H9 (cell line): Measurements from ENCODE around the gene MARK2. TPM values are rescaled to one million over a fixed set of nuclear protein-coding genes. Genes with fewer than 3 reads are reported as not detected.

Experiments
- DNase-seq: peaks from one replicate; pipeline ENCODE4 v3.0.0-alpha.2; 2017
- H2AFZ ChIP-seq: one replicate; pipeline ENCODE4 v1.6.1; 2013; ENCODE audit warnings: mild to moderate bottlenecking, low read length, control low read depth, moderate library complexity
- H2AK5ac ChIP-seq: 2 replicates; pipeline ENCODE4 v1.6.1; 2013; ENCODE audit warnings: low read length, control low read depth, mixed read lengths; ENCODE audit not compliant: insufficient read length
- H2BK120ac ChIP-seq: one replicate; pipeline ENCODE4 v1.6.1; 2013; ENCODE audit warnings: low read depth, mild to moderate bottlenecking, low read length, control low read depth, inconsistent platforms; ENCODE audit not compliant: poor library complexity, severe bottlenecking
- H2BK12ac ChIP-seq: 2 replicates; pipeline ENCODE4 v1.6.1; 2013; ENCODE audit warnings: low read length, control low read depth, mixed read lengths, low read depth; ENCODE audit not compliant: insufficient read length
- H2BK15ac ChIP-seq: 2 replicates; pipeline ENCODE4 v1.6.1; 2013; ENCODE audit warnings: low read depth, low read length, control low read depth
- H2BK20ac ChIP-seq: one replicate; pipeline ENCODE4 v1.6.1; 2013; ENCODE audit warnings: low read depth, mild to moderate bottlenecking, low read length, control low read depth, inconsistent platforms; ENCODE audit not compliant: poor library complexity, severe bottlenecking
- H2BK5ac ChIP-seq: 2 replicates; pipeline ENCODE4 v1.6.1; 2013; ENCODE audit warnings: low read length, control low read depth, mixed read lengths; ENCODE audit not compliant: insufficient read length
- H3K14ac ChIP-seq: 2 replicates; pipeline ENCODE4 v1.6.1; 2013; ENCODE audit warnings: low read length, control low read depth; ENCODE audit not compliant: insufficient read depth
- H3K18ac ChIP-seq: 2 replicates; pipeline ENCODE4 v1.6.1; 2013; ENCODE audit warnings: low read depth, mild to moderate bottlenecking, mixed read lengths, low read length, control low read depth; ENCODE audit not compliant: insufficient read length
- H3K23ac ChIP-seq: 2 replicates; pipeline ENCODE4 v1.6.1; 2013; ENCODE audit warnings: low read length, control low read depth, mixed read lengths, low read depth; ENCODE audit not compliant: insufficient read length
- H3K23me2 ChIP-seq: 2 replicates; pipeline ENCODE4 v1.6.1; 2013; ENCODE audit warnings: low read depth, mild to moderate bottlenecking, mixed read lengths, low read length, control low read depth; ENCODE audit not compliant: insufficient read length, poor library complexity, severe bottlenecking
- H3K27ac ChIP-seq: 2 replicates; pipeline ENCODE4 v1.5.1; 2013; ENCODE audit warnings: low read length, control low read depth, mixed read lengths, low read depth; ENCODE audit not compliant: insufficient read length
- H3K27me3 ChIP-seq: 2 replicates; pipeline ENCODE4 v1.6.1; 2013; ENCODE audit warnings: low read length, control low read depth, inconsistent platforms; ENCODE audit not compliant: insufficient read depth
- H3K4ac ChIP-seq: 2 replicates; pipeline ENCODE4 v1.6.1; 2013; ENCODE audit warnings: low read depth, mild to moderate bottlenecking, control low read depth, inconsistent platforms, low read length, moderate library complexity
- H3K4me1 ChIP-seq: 2 replicates; pipeline ENCODE4 v1.6.1; 2013; ENCODE audit warnings: low read length, control low read depth, inconsistent platforms; ENCODE audit not compliant: insufficient read depth
- H3K4me2 ChIP-seq: 2 replicates; pipeline ENCODE4 v1.6.1; 2013; ENCODE audit warnings: low read length, control low read depth, mixed read lengths; ENCODE audit not compliant: insufficient read length, insufficient read depth
- H3K56ac ChIP-seq: 2 replicates; pipeline ENCODE4 v1.6.1; 2013; ENCODE audit warnings: low read depth, mild to moderate bottlenecking, mixed read lengths, low read length, control low read depth; ENCODE audit not compliant: insufficient read length
- H3K79me1 ChIP-seq: 2 replicates; pipeline ENCODE4 v1.6.1; 2013; ENCODE audit warnings: low read depth, mild to moderate bottlenecking, moderate library complexity, low read length, control low read depth, inconsistent platforms; ENCODE audit not compliant: insufficient read depth, poor library complexity, severe bottlenecking
- H3K79me2 ChIP-seq: 2 replicates; pipeline ENCODE4 v1.6.1; 2013; ENCODE audit warnings: low read length, control low read depth, inconsistent platforms; ENCODE audit not compliant: insufficient read depth
- H3K9ac ChIP-seq: 2 replicates; pipeline ENCODE4 v1.6.1; 2013; ENCODE audit warnings: low read length, control low read depth, mixed read lengths; ENCODE audit not compliant: insufficient read length; ENCODE audit errors: extremely low read depth
- H3K9me3 ChIP-seq: one replicate; pipeline ENCODE4 v1.6.1; 2013; ENCODE audit warnings: low read depth, low read length, inconsistent platforms; ENCODE audit not compliant: control insufficient read depth
- H3T11ph ChIP-seq: one replicate; pipeline ENCODE4 v1.6.1; 2013; ENCODE audit warnings: mild to moderate bottlenecking, low read length, control low read depth, inconsistent platforms
- H4K20me1 ChIP-seq: one replicate; pipeline ENCODE4 v1.6.1; 2013; ENCODE audit not compliant: control insufficient read depth, insufficient read length, insufficient read depth
- H4K5ac ChIP-seq: 2 replicates; pipeline ENCODE4 v1.6.1; 2013; ENCODE audit warnings: low read depth, mild to moderate bottlenecking, mixed read lengths, low read length, control low read depth; ENCODE audit not compliant: insufficient read length
- H4K8ac ChIP-seq: replicated peaks from 2 replicates; pipeline ENCODE4 v1.6.1; 2013; ENCODE audit warnings: low read length, control low read depth, mixed read lengths, low read depth; ENCODE audit not compliant: insufficient read length
- H4K91ac ChIP-seq: 2 replicates; pipeline ENCODE4 v1.6.1; 2013; ENCODE audit warnings: low read depth, mild to moderate bottlenecking, moderate library complexity, mixed read lengths, low read length, control low read depth; ENCODE audit not compliant: insufficient read length
- H3K27ac Mint-ChIP-seq, 3 experiments: 2 replicates in 2 of 3; 3 replicates in 1 of 3; pipeline ENCODE4 v1.8.0; 2020 to 2021; ENCODE audit warnings: mixed read lengths in 3 of 3, mild to moderate bottlenecking in 1 of 3, moderate library complexity in 1 of 3
- H3K27me3 Mint-ChIP-seq: 2 replicates; pipeline ENCODE4 v1.8.0; 2021; ENCODE audit warnings: low read depth, mild to moderate bottlenecking, moderate library complexity, mixed read lengths
- H3K36me3 Mint-ChIP-seq, 3 experiments: 2 replicates in 2 of 3; 3 replicates in 1 of 3; pipeline ENCODE4 v1.8.0; 2020 to 2021; ENCODE audit warnings: low read depth in 3 of 3, mixed read lengths in 3 of 3; ENCODE audit not compliant: insufficient read depth in 1 of 3
- H3K4me1 Mint-ChIP-seq, 2 experiments: 2 replicates each; pipeline ENCODE4 v1.8.0; 2020; ENCODE audit warnings: mixed read lengths in 2 of 2
- H3K4me3 Mint-ChIP-seq, 2 experiments: 2 replicates in 1 of 2; 3 replicates in 1 of 2; pipeline ENCODE4 v1.8.0; 2020 to 2021; ENCODE audit warnings: mild to moderate bottlenecking in 2 of 2, mixed read lengths in 2 of 2, moderate library complexity in 1 of 2
- H3K9me3 Mint-ChIP-seq, 2 experiments: 2 replicates in 1 of 2; 3 replicates in 1 of 2; pipeline ENCODE4 v1.8.0; 2020; ENCODE audit warnings: mild to moderate bottlenecking in 2 of 2, mixed read lengths in 2 of 2, moderate library complexity in 1 of 2
- CTCF ChIP-seq: fragments of 200-600 bp; sonication (generic); conservative IDR thresholded peaks from 3 replicates; pipeline ENCODE4 v1.8.0; 2021; ENCODE audit warnings: antibody characterized with exemption, mild to moderate bottlenecking
- WGBS: extraction: QIAGEN DNeasy Blood & Tissue Kit; methylation state at CpG from one replicate; pipeline ENCODE4 v1.1.7; 2013; ENCODE audit warnings: missing lambda C conversion rate, low lambda C conversion rate, mixed read lengths; ENCODE audit not compliant: insufficient read length; ENCODE audit errors: extremely low coverage; 5-methylcytosine and 5-hydroxymethylcytosine counted together
- total RNA-seq: library from RNA; stranded (reverse); gene quantifications from 2 replicates; pipeline ENCODE4 v1.2.1, GENCODE V29; 2021

MARK2 gene
- total RNA-seq, 1 experiment from 2014 or later = 45.7 TPM

GRCh38 chr11:63884196-63884932, 45.5 kb downstream of the MARK2 start:
- Mint-ChIP-seq H3K4me1 (peaks cover 52 to 71% of the 10 kb centered on the region in 2 experiments), H3K36me3 (peaks cover 0 to 6% (median 0%) of the 10 kb centered on the region in 3 experiments; a peak in 1 of 7 replicates), H3K27ac (peak overlapping the region; percentile 62 to 93 (median 81); a peak in 6 of 7 replicates), H3K4me3 (no peak overlapping the region), H3K9me3 (no peaks in the 10 kb centered on the region), H3K27me3 (no peaks in the 10 kb centered on the region; the same call in 1 of the 2 replicates)
- H3K79me1 ChIP-seq = peaks cover 4% of the 10 kb centered on the region
- H3K23me2 ChIP-seq = no peaks in the 10 kb centered on the region
- no peak overlapping the region for H2BK15ac ChIP-seq
- no peak overlapping the region for H2AFZ ChIP-seq
- H3K18ac ChIP-seq = no peak overlapping the region
- H2BK5ac ChIP-seq = no peak overlapping the region
- H2BK12ac ChIP-seq = no peak overlapping the region
- H3K23ac ChIP-seq = no peak overlapping the region
- H3K4ac ChIP-seq = no peak overlapping the region; the same call in 1 of the 2 replicates
- H3K9ac ChIP-seq = no peak overlapping the region
- no peak for DNase-seq
- H3T11ph ChIP-seq = no peak overlapping the region
- H3K14ac ChIP-seq = no peak overlapping the region
- no peak overlapping the region for H3K4me2 ChIP-seq
- peaks cover 2% of the 10 kb centered on the region; the same call in 1 of the 2 replicates for H3K79me2 ChIP-seq
- no peak for TF ChIP-seq CTCF
- H2AK5ac ChIP-seq = no peak overlapping the region
- no CpG with 5 or more reads among the region's 4 CpGs for WGBS
- H4K91ac ChIP-seq = no peak overlapping the region
- H4K8ac ChIP-seq = no peak overlapping the region
- no peak overlapping the region for H2BK20ac ChIP-seq
- H3K4me1 ChIP-seq = peaks cover 18% of the 10 kb centered on the region; the same call in 1 of the 2 replicates
- no peaks in the 10 kb centered on the region for H3K27me3 ChIP-seq
- no peaks in the 10 kb centered on the region for H3K9me3 ChIP-seq
- no peak overlapping the region for H4K5ac ChIP-seq
- H3K56ac ChIP-seq = no peak overlapping the region
- H4K20me1 ChIP-seq = no peaks in the 10 kb centered on the region
- H2BK120ac ChIP-seq = no peak overlapping the region
- H3K27ac ChIP-seq = no peak overlapping the region
